ENCODE results near the gene PRB2.
"Not testable (repeated sequence)": the region's sequence is repeated elsewhere in the genome, so short reads cannot be mapped to it uniquely, and the experiment has no call there.

PRB2 gene

GRCh38 chr12:11395467-11395866 lies at the start of gene PRB2:
PRB2 (minus strand) TSS chr12:11395567; CDS start chr12:11395529, 38 bp downstream.
- not testable (repeated sequence) for DNase-seq

GRCh38 chr12:11437966-11438365 lies 42.6 kb upstream of the PRB2 start:
- DNase-seq = no peak

GRCh38 chr12:11433664-11434063 lies 38.3 kb upstream of the PRB2 start:
- no peak for DNase-seq

GRCh38 chr12:11431486-11431885 lies 36.1 kb upstream of the PRB2 start:
- DNase-seq = no peak

- DNase-seq = no peak
These were observed 32.0 kb upstream of the PRB2 start for GRCh38 chr12:11427341-11427740.

- DNase-seq = no peak
These were observed 17.4 kb upstream of the PRB2 start for GRCh38 chr12:11412731-11413130.

GRCh38 chr12:11408096-11408495 lies 12.7 kb upstream of the PRB2 start:
- no peak for DNase-seq

GRCh38 chr12:11397366-11397765 lies 2.0 kb upstream of the PRB2 start:
- DNase-seq = no peak

- not testable (repeated sequence) for DNase-seq
These were observed 3.9 kb downstream of the PRB2 start for GRCh38 chr12:11391456-11391855.

GRCh38 chr12:11377420-11377819 lies 17.9 kb downstream of the PRB2 start:
- not testable (repeated sequence) for DNase-seq

- no peak for DNase-seq
These were observed 34.2 kb downstream of the PRB2 start for GRCh38 chr12:11361151-11361550.

GRCh38 chr12:11360205-11360883 lies 35.0 kb downstream of the PRB2 start:
- DNase-seq = not testable (repeated sequence)

GRCh38 chr12:11351736-11352135 lies 43.6 kb downstream of the PRB2 start:
- not testable (repeated sequence) for DNase-seq

- DNase-seq = no peak
These were observed 46.9 kb downstream of the PRB2 start for GRCh38 chr12:11348439-11348838.

- no peak for DNase-seq
These were observed 47.6 kb downstream of the PRB2 start for GRCh38 chr12:11347810-11348209.

- DNase-seq = no peak
These were observed 50.9 kb downstream of the PRB2 start for GRCh38 chr12:11344500-11344899.

All from CD4-positive, alpha-beta T cell treated with Interleukin-1 beta for 1 hour (primary cell).